GM12878 (cell line): ENCODE results near the gene SLC45A3. TPM values are rescaled to one million over a fixed set of nuclear protein-coding genes. Genes with fewer than 3 reads are reported as not detected.

ENCODE experiments used
- ATAC-seq: fragments of 200-7000 bp; cut with Tn5 transposase; 3 replicates; pipeline ENCODE4 v1.9.1; 2020; ENCODE audit warnings: mild to moderate bottlenecking, moderate library complexity
- BruUV-seq: library from RNA; stranded (reverse); fragments of 400-500 nt; replicated peaks from 2 replicates; lab custom pipeline; 2021; lab: Mats Ljungman, UMichigan
- CTCF ChIA-PET: fragments of 300-600 bp; sonication (Branson Sonifier 250); formaldehyde crosslinking; extraction: SDS; loops from one replicate; lab custom pipeline; 2021; ENCODE audit warnings: inconsistent platforms; lab: Yijun Ruan, JAX
- POLR2A ChIA-PET: fragments of 350-600 bp; formaldehyde crosslinking; extraction: SDS; loops from one replicate; lab custom pipeline; 2021; ENCODE audit warnings: inconsistent platforms; lab: Charles Lee
- RAD21 ChIA-PET: fragments of 300-600 bp; sonication (Branson Sonifier 250); formaldehyde crosslinking; loops from one replicate; lab custom pipeline; 2023; ENCODE audit warnings: antibody characterized with exemption; ENCODE audit not compliant: unreplicated experiment; lab: Charles Lee
- SMC1A ChIA-PET: fragments of 300-600 bp; sonication (Branson Sonifier 250); formaldehyde crosslinking; loops from one replicate; lab custom pipeline; 2023; ENCODE audit not compliant: unreplicated experiment, uncharacterized antibody; lab: Charles Lee
- DNase-seq: peaks from one replicate; pipeline ENCODE4 v3.0.0-alpha.2; 2011; ENCODE audit warnings: low read depth, low spot score
- FAIRE-seq: peaks from 3 replicates; lab custom pipeline; 2011; peaks lifted over from hg19 to GRCh38; lab: Jason Lieb, UNC
- H2AFZ ChIP-seq: 2 replicates; pipeline ENCODE4 v1.6.0; 2011; ENCODE audit warnings: low read depth, low read length, control low read depth; ENCODE audit not compliant: control insufficient read depth
- H3K27ac ChIP-seq: 2 replicates; pipeline ENCODE4 v1.5.1; 2011; ENCODE audit warnings: control low read depth; ENCODE audit not compliant: control insufficient read depth, insufficient read depth
- H3K27me3 ChIP-seq, 2 experiments: replicated peaks in 1 of 2; 2 replicates each; pipeline versions ENCODE4 v1.6.0 to v1.6.1; 2011; ENCODE audit warnings: low read length in 1 of 2; ENCODE audit not compliant: control insufficient read depth in 2 of 2, insufficient read depth in 2 of 2
- H3K36me3 ChIP-seq, 2 experiments: 2 replicates each; pipeline ENCODE4 v1.5.1; 2011; ENCODE audit warnings: low read length in 1 of 2; ENCODE audit not compliant: control insufficient read depth in 2 of 2, insufficient read depth in 2 of 2
- H3K4me1 ChIP-seq: 2 replicates; pipeline ENCODE4 v1.6.1; 2011; ENCODE audit warnings: mild to moderate bottlenecking, low read length, moderate library complexity, mixed read lengths; ENCODE audit not compliant: control insufficient read depth, insufficient read depth
- H3K4me2 ChIP-seq: 2 replicates; pipeline ENCODE4 v1.6.0; 2011; ENCODE audit warnings: control low read depth; ENCODE audit not compliant: control insufficient read depth, insufficient read depth
- H3K4me3 ChIP-seq: fragments of 200-600 bp; sonication (generic); 2 replicates; pipeline ENCODE4 v1.5.1; 2016
- H3K79me2 ChIP-seq: 2 replicates; pipeline ENCODE4 v1.6.0; 2011; ENCODE audit warnings: low read length; ENCODE audit not compliant: control insufficient read depth, insufficient read depth
- H3K9ac ChIP-seq: 2 replicates; pipeline ENCODE4 v1.8.0; 2011; ENCODE audit warnings: low read length, control low read depth, mixed read lengths; ENCODE audit not compliant: control insufficient read depth, insufficient read depth
- H3K9me3 ChIP-seq: replicated peaks from 3 replicates; pipeline ENCODE4 v1.5.1; 2011; ENCODE audit warnings: mild to moderate bottlenecking, low read length; ENCODE audit not compliant: control insufficient read depth, insufficient read depth
- H4K20me1 ChIP-seq: 2 replicates; pipeline ENCODE4 v1.6.0; 2011; ENCODE audit not compliant: control insufficient read depth, insufficient read depth
- E2F4 ChIP-seq: IDR thresholded peaks from 2 replicates; pipeline ENCODE4 v1.6.1; 2012; ENCODE audit warnings: low read depth, low read length, improper control_type of control experiment
- EED ChIP-seq: sonication (generic); IDR thresholded peaks from 2 replicates; pipeline ENCODE4 v1.6.1; 2016; ENCODE audit warnings: antibody characterized with exemption, low read depth
- FOXM1 ChIP-seq: IDR thresholded peaks from 2 replicates; pipeline ENCODE4 v1.6.1; 2012; ENCODE audit warnings: low read depth, mild to moderate bottlenecking, inconsistent platforms, low read length, moderate library complexity
- IKZF1 ChIP-seq: fragments of 450-650 bp; conservative IDR thresholded peaks from 2 replicates; pipeline ENCODE4 v1.6.1; 2017; ENCODE audit warnings: antibody characterized with exemption, mild to moderate bottlenecking
- RELA ChIP-seq: fragments of 450-650 bp; IDR thresholded peaks from 2 replicates; pipeline ENCODE4 v1.8.0; 2014; ENCODE audit warnings: borderline replicate concordance; ENCODE audit not compliant: partially characterized antibody
- SMAD5 ChIP-seq: IDR thresholded peaks from 2 replicates; pipeline ENCODE4 v1.6.1; 2016; ENCODE audit warnings: antibody characterized with exemption, low read depth
- ZNF24 ChIP-seq: fragments of 450-650 bp; IDR thresholded peaks from 2 replicates; pipeline ENCODE4 v1.6.1; 2017; ENCODE audit warnings: antibody characterized with exemption, mild to moderate bottlenecking
- WGBS: methylation state at CpG from one replicate; pipeline ENCODE4 v1.1.6; 2016; ENCODE audit warnings: low lambda C conversion rate; ENCODE audit not compliant: insufficient replicate concordance, insufficient coverage; ENCODE audit errors: missing lambda C conversion rate; 5-methylcytosine and 5-hydroxymethylcytosine counted together
- in situ Hi-C: fragments of 300-500 bp; cut with MboI; formaldehyde crosslinking; loops from 9 replicates; pipeline ENCODE4 v1.14.3; 2018; ENCODE audit warnings: mixed read lengths
- intact Hi-C: fragments of 100-400 bp; cut with micrococcal nuclease; formaldehyde crosslinking; loops from one replicate; pipeline ENCODE4 v1.14.2; 2022; ENCODE audit not compliant: unreplicated experiment
- polyA plus RNA-seq, 11 experiments: library from polyadenylated mRNA; depleted of rRNA in 4 of 11; unstranded in 6 of 11; stranded (reverse) in 5 of 11; fragments of >200 nt; fragmentation: Nextera tagmentation in 4 of 11; fragmentation: Illumina TruSeq in 1 of 11; extraction: Ambion mirVana in 4 of 11; extraction: Trizol in 1 of 11; gene quantifications; 1 replicate in 1 of 11; 2 replicates in 10 of 11; pipeline versions ENCODE4 v1.2.1 to v1.2.3, GENCODE V29; 2011 to 2016; ENCODE audit warnings: inconsistent platforms in 2 of 11, missing spikeins in 2 of 11, low read depth in 1 of 11
- total RNA-seq, 4 experiments: library from RNA; depleted of rRNA in 3 of 4; stranded (reverse); fragments of >200 nt in 3 of 4; fragmentation: Illumina TruSeq in 1 of 4; extraction: Trizol in 1 of 4; gene quantifications; 2 replicates each; pipeline versions ENCODE4 v1.2.1 to v1.2.3, GENCODE V29; 2013 to 2021
- TF ChIP-seq, protein P1 (sequence below): fragments of 450-650 bp; IDR thresholded peaks from 2 replicates; pipeline ENCODE4 v1.6.1; 2017; ENCODE audit warnings: borderline replicate concordance

SLC45A3 gene
- total and polyA plus RNA-seq, 10 of the 15 experiments (the other 5 are each of a cell fraction or from before 2014, with no cell fraction given), result 0.26 to 10.3 (median 4.1) TPM

DNA sequence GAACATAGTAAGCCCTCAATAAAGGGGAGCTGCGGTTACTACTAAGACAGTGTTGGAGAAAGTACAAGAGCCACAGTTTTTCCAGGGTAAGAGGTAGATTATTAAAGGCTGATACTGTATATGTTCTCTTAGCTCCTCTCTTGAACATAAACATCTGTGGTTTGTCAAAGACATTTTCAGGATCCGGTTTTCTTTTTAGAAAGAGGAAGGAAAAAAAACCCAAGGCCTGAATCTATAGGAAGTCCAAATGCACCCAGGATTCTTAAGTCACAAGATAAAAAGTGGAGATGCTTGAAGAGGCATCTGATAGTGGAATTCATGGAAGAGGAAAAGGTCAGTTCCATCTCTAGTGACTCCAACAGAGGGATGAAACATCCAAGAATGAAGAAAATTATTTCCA lies 24.6 kb upstream of the SLC45A3 start:
- H3K27me3 ChIP-seq, result no peaks in the 10 kb centered on the region
- POLR2A ChIA-PET, result interaction anchor here (0.5 to 0.7 kb wide), 2 partner anchors 34 to 35 kb away, joined by 3 read pairs; no protein-coding TSS in a partner anchor
- RAD21 ChIA-PET, result interaction anchor here (0.9 to 1.1 kb wide), 2 partner anchors 46 to 273 kb away, joined by 3 to 13 read pairs; no protein-coding TSS in a partner anchor
- no TSS peak for BruUV-seq
- WGBS, result 50% methylated on average over 2 of the region's 2 CpGs
- no peaks in the 10 kb centered on the region for H3K4me1 ChIP-seq
- H3K27ac ChIP-seq, result no peak overlapping the region
- CTCF ChIA-PET, result interaction anchor here (1.0 to 16.5 kb wide), 5 partner anchors 7 to 272 kb away, joined by 3 to 1339 read pairs (median 5); partner anchors contain the start of gene SLC45A3
- TF ChIP-seq E2F4 (no peak), IKZF1 (0 out of 2 replicates have a peak, but pooled peaks have one; percentile 10), SMAD5 (no peak), ZNF24 (no peak), RELA (no peak), EED (no peak), FOXM1 (no peak)
- TF ChIP-seq, protein P1, sequence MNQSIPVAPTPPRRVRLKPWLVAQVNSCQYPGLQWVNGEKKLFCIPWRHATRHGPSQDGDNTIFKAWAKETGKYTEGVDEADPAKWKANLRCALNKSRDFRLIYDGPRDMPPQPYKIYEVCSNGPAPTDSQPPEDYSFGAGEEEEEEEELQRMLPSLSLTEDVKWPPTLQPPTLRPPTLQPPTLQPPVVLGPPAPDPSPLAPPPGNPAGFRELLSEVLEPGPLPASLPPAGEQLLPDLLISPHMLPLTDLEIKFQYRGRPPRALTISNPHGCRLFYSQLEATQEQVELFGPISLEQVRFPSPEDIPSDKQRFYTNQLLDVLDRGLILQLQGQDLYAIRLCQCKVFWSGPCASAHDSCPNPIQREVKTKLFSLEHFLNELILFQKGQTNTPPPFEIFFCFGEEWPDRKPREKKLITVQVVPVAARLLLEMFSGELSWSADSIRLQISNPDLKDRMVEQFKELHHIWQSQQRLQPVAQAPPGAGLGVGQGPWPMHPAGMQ, result no peak
- H2AFZ ChIP-seq, result no peak overlapping the region
- no peak overlapping the region for H3K4me3 ChIP-seq
- in situ Hi-C loops, result loop anchor here (5.0 kb wide), 1 partner anchor 43 kb away; no protein-coding TSS in a partner anchor
- no peak overlapping the region for H3K9ac ChIP-seq
- no peak for ATAC-seq
- H4K20me1 ChIP-seq, result no peaks in the 10 kb centered on the region
- no peak for FAIRE-seq
- SMC1A ChIA-PET, result interaction anchor here (1.4 to 19.5 kb wide), 3 partner anchors 9 to 38 kb away, joined by 4 to 1008 read pairs (median 5); no protein-coding TSS in a partner anchor
- H3K79me2 ChIP-seq, result no peaks in the 10 kb centered on the region
- H3K9me3 ChIP-seq, result no peaks in the 10 kb centered on the region
- DNase-seq, result no peak
- intact Hi-C loops, result no loop called here
- H3K36me3 ChIP-seq, result peaks cover 0 to 5% of the 10 kb centered on the region in 2 experiments; a peak in 2 of 4 replicates
- H3K4me2 ChIP-seq, result no peak overlapping the region
